ENCODE results near the gene RAB3B.

- TF ChIP-seq TAF1 (IDR thresholded peaks at IDR 0.05; ENCODE audit: borderline replicate concordance, low read depth, low read length) (no peak), POLR2A (IDR thresholded peaks at IDR 0.05; ENCODE audit: low read depth, low read length) (no peak), POLR2AphosphoS5 (IDR thresholded peaks at IDR 0.05; ENCODE audit: low read depth, low read length) (no peak)
Observed at GRCh38 chr1:51942281-51942680, 48.2 kb downstream of the RAB3B start.

All from GM12892 (cell line).